Measurements from ENCODE around the gene LRFN2.

The LRFN2 gene

GRCh38 chr6:40398810-40399477 is 188.2 kb downstream of the LRFN2 start:
- no peak for TF ChIP-seq CTCF (IDR thresholded peaks at IDR 0.05; ENCODE audit: low read length, missing control alignments)
- no peak overlapping the region for H3K4me3 ChIP-seq (replicated peaks; ENCODE audit: low read depth, low read length)
- no peak for DNase-seq (ENCODE audit: low read depth)

- TF ChIP-seq CTCF (IDR thresholded peaks at IDR 0.05; ENCODE audit: low read length, missing control alignments), result no peak
- H3K4me3 ChIP-seq (replicated peaks; ENCODE audit: low read depth, low read length), result no peak overlapping the region
- DNase-seq (ENCODE audit: low read depth), result no peak
These were observed 189.0 kb downstream of the LRFN2 start for GRCh38 chr6:40398034-40398691.

- TF ChIP-seq CTCF (IDR thresholded peaks at IDR 0.05; ENCODE audit: low read length, missing control alignments), result no peak
- no peak for DNase-seq (ENCODE audit: low read depth)
- H3K4me3 ChIP-seq (replicated peaks; ENCODE audit: low read depth, low read length), result no peak overlapping the region
These were observed 189.7 kb downstream of the LRFN2 start for GRCh38 chr6:40397287-40398033.

- TF ChIP-seq CTCF (IDR thresholded peaks at IDR 0.05; ENCODE audit: low read length, missing control alignments), result no peak
- H3K4me3 ChIP-seq (replicated peaks; ENCODE audit: low read depth, low read length), result no peak overlapping the region
- DNase-seq (ENCODE audit: low read depth), result no peak
These were observed 191.5 kb downstream of the LRFN2 start for GRCh38 chr6:40395698-40396076.

GRCh38 chr6:40395066-40395697 is 192.0 kb downstream of the LRFN2 start:
- H3K4me3 ChIP-seq (replicated peaks; ENCODE audit: low read depth, low read length), result no peak overlapping the region
- DNase-seq (ENCODE audit: low read depth), result no peak
- TF ChIP-seq CTCF (IDR thresholded peaks at IDR 0.05; ENCODE audit: low read length, missing control alignments), result no peak

GRCh38 chr6:40394381-40394780 is 192.8 kb downstream of the LRFN2 start:
- no peak for DNase-seq (ENCODE audit: low read depth)
- no peak for TF ChIP-seq CTCF (IDR thresholded peaks at IDR 0.05; ENCODE audit: low read length, missing control alignments)
- H3K4me3 ChIP-seq (replicated peaks; ENCODE audit: low read depth, low read length), result no peak overlapping the region

Measured in fibroblast of pulmonary artery (primary cell).